HG03558 (cell line): ENCODE results near the gene ST7.

Experiments
- ATAC-seq: cut with Tn5 transposase; IDR thresholded peaks from one replicate; pipeline ENCODE4 v1.9.1; 2021; ENCODE audit warnings: moderate number of reproducible peaks; ENCODE audit not compliant: unreplicated experiment; ENCODE audit errors: extremely low read depth

ST7 gene

GRCh38 chr7:117048114-117048866 is 95.0 kb downstream of the ST7 start:
- ATAC-seq, result no peak

- no peak for ATAC-seq
These were observed 95.6 kb downstream of the ST7 start for GRCh38 chr7:117048882-117049281.

GRCh38 chr7:117051808-117052207 is 98.5 kb downstream of the ST7 start:
- no peak for ATAC-seq

GRCh38 chr7:117053432-117053831 is 100.1 kb downstream of the ST7 start:
- ATAC-seq, result no peak

GRCh38 chr7:117061751-117062150 is 108.5 kb downstream of the ST7 start:
- no peak for ATAC-seq

- ATAC-seq, result no peak
These were observed 109.0 kb downstream of the ST7 start for GRCh38 chr7:117062300-117062699.

- no peak for ATAC-seq
These were observed 111.4 kb downstream of the ST7 start for GRCh38 chr7:117064688-117065087.

- no peak for ATAC-seq
These were observed 112.4 kb downstream of the ST7 start for GRCh38 chr7:117065571-117066150.

GRCh38 chr7:117066668-117067067 is 113.4 kb downstream of the ST7 start:
- ATAC-seq, result no peak

- ATAC-seq, result no peak
These were observed 114.0 kb downstream of the ST7 start for GRCh38 chr7:117067340-117067739.

GRCh38 chr7:117068511-117069145 is 115.3 kb downstream of the ST7 start:
- ATAC-seq, result no peak

GRCh38 chr7:117069379-117069778 is 116.1 kb downstream of the ST7 start:
- no peak for ATAC-seq

- ATAC-seq, result no peak
These were observed 118.2 kb downstream of the ST7 start for GRCh38 chr7:117071551-117071950.

GRCh38 chr7:117072620-117073118 is 119.4 kb downstream of the ST7 start:
- ATAC-seq, result no peak

GRCh38 chr7:117074378-117074777 is 121.1 kb downstream of the ST7 start:
- ATAC-seq, result no peak

- no peak for ATAC-seq
These were observed 122.6 kb downstream of the ST7 start for GRCh38 chr7:117075934-117076333.

GRCh38 chr7:117076426-117076943 is 123.2 kb downstream of the ST7 start:
- ATAC-seq, result no peak

GRCh38 chr7:117077658-117078057 is 124.4 kb downstream of the ST7 start:
- ATAC-seq, result no peak

GRCh38 chr7:117082647-117083046 is 129.3 kb downstream of the ST7 start:
- no peak for ATAC-seq

- no peak for ATAC-seq
These were observed 130.3 kb downstream of the ST7 start for GRCh38 chr7:117083648-117084047.

GRCh38 chr7:117084286-117084685 is 131.0 kb downstream of the ST7 start:
- no peak for ATAC-seq
